ENCODE results near the gene ZG16.
"Not testable (repeated sequence)": the region's sequence is repeated elsewhere in the genome, so short reads cannot be mapped to it uniquely, and the experiment has no call there.

Gene ZG16

GRCh38 chr16:29784901-29785500 is 6.9 kb downstream of the ZG16 start:
- H3K27me3 ChIP-seq (ENCODE audit: low read depth), result no peaks in the 10 kb centered on the region
- H3K9me3 ChIP-seq, result no peaks in the 10 kb centered on the region
- in situ Hi-C loops (cut with MboI; ENCODE audit: low sequenced_read_pairs), result no loop called here
- H3K4me3 ChIP-seq, result no peak overlapping the region
- H3K36me3 ChIP-seq (replicated peaks), result no peaks in the 10 kb centered on the region
- DNase-seq (ENCODE audit: low spot score in 2 of 2), result no peak
- H3K4me1 ChIP-seq, result peaks cover 6% of the 10 kb centered on the region; the same call in 1 of the 2 replicates

- DNase-seq (ENCODE audit: low spot score in 2 of 2); H3K4me3 ChIP-seq; H3K27me3 ChIP-seq (ENCODE audit: low read depth); H3K36me3 ChIP-seq (replicated peaks); H3K9me3 ChIP-seq; in situ Hi-C loops (cut with MboI; ENCODE audit: low sequenced_read_pairs); H3K4me1 ChIP-seq: not testable (repeated sequence)
Observed at GRCh38 chr16:29787155-29787554, 9.1 kb downstream of the ZG16 start.

- in situ Hi-C loops (cut with MboI; ENCODE audit: low sequenced_read_pairs), result no loop called here
- no peak for DNase-seq (ENCODE audit: low spot score in 2 of 2)
- H3K36me3 ChIP-seq (replicated peaks), result peaks cover 21% of the 10 kb centered on the region
Observed at GRCh38 chr16:29789775-29790182, 11.7 kb downstream of the ZG16 start.

GRCh38 chr16:29790183-29790948 is 12.3 kb downstream of the ZG16 start, which contains the start of gene KIF22:
KIF22 (plus strand) TSS chr16:29790751; CDS start chr16:29790760, 9 bp downstream.
- Histone ChIP-seq H3K36me3 (replicated peaks) (peaks cover 27% of the 10 kb centered on the region), H3K4me1 (peaks cover 11% of the 10 kb centered on the region), H3K27me3 (ENCODE audit: low read depth) (no peaks in the 10 kb centered on the region), H3K4me3 (peak within 1 kb of the TSS; percentile 81), H3K9me3 (no peaks in the 10 kb centered on the region)
- peak; percentile 97 to 100 for DNase-seq (ENCODE audit: low spot score in 2 of 2)
- in situ Hi-C loops (cut with MboI; ENCODE audit: low sequenced_read_pairs), result no loop called here

More at GRCh38 chr16:29789775-29790182, 11.7 kb downstream of the ZG16 start:
- no peaks in the 10 kb centered on the region for H3K27me3 ChIP-seq (ENCODE audit: low read depth)
- no peaks in the 10 kb centered on the region for H3K9me3 ChIP-seq
- H3K4me1 ChIP-seq, result peaks cover 11% of the 10 kb centered on the region
- H3K4me3 ChIP-seq, result peak overlapping the region; percentile 81

GRCh38 chr16:29790949-29791844 is 13.1 kb downstream of the ZG16 start:
- H3K9me3 ChIP-seq, result no peaks in the 10 kb centered on the region
- H3K4me3 ChIP-seq, result peak overlapping the region; percentile 81
- peaks cover 28% of the 10 kb centered on the region for H3K36me3 ChIP-seq (replicated peaks)
- H3K27me3 ChIP-seq (ENCODE audit: low read depth), result no peaks in the 10 kb centered on the region
- H3K4me1 ChIP-seq, result peaks cover 11% of the 10 kb centered on the region
- in situ Hi-C loops (cut with MboI; ENCODE audit: low sequenced_read_pairs), result no loop called here
- peak in 1 of 2 experiments; percentile 12 for DNase-seq (ENCODE audit: low spot score in 2 of 2)

GRCh38 chr16:29791845-29792807 is 14.1 kb downstream of the ZG16 start:
- H3K36me3 ChIP-seq (replicated peaks), result peaks cover 35% of the 10 kb centered on the region
- peak overlapping the region; percentile 81 for H3K4me3 ChIP-seq
- in situ Hi-C loops (cut with MboI; ENCODE audit: low sequenced_read_pairs), result no loop called here
- DNase-seq (ENCODE audit: low spot score in 2 of 2), result peak in 1 of 2 experiments; percentile 28
- no peaks in the 10 kb centered on the region for H3K9me3 ChIP-seq
- peaks cover 11% of the 10 kb centered on the region for H3K4me1 ChIP-seq
- no peaks in the 10 kb centered on the region for H3K27me3 ChIP-seq (ENCODE audit: low read depth)

GRCh38 chr16:29793153-29793552 is 15.1 kb downstream of the ZG16 start:
- in situ Hi-C loops (cut with MboI; ENCODE audit: low sequenced_read_pairs); H3K4me3 ChIP-seq; H3K9me3 ChIP-seq; DNase-seq (ENCODE audit: low spot score in 2 of 2); H3K27me3 ChIP-seq (ENCODE audit: low read depth): not testable (repeated sequence)
- H3K36me3 ChIP-seq (replicated peaks), result peaks cover 45% of the 10 kb centered on the region
- peaks cover 11% of the 10 kb centered on the region for H3K4me1 ChIP-seq

GRCh38 chr16:29794231-29794710 is 16.2 kb downstream of the ZG16 start:
- in situ Hi-C loops (cut with MboI; ENCODE audit: low sequenced_read_pairs), result no loop called here

GRCh38 chr16:29802416-29802935 is 24.4 kb downstream of the ZG16 start:
- Histone ChIP-seq H3K36me3 (replicated peaks) (peaks cover 76% of the 10 kb centered on the region), H3K27me3 (ENCODE audit: low read depth) (no peaks in the 10 kb centered on the region), H3K4me1 (peaks cover 11% of the 10 kb centered on the region), H3K4me3 (no peak overlapping the region), H3K9me3 (no peaks in the 10 kb centered on the region)
- DNase-seq (ENCODE audit: low spot score in 2 of 2), result no peak
- in situ Hi-C loops (cut with MboI; ENCODE audit: low sequenced_read_pairs), result no loop called here

More at GRCh38 chr16:29794231-29794710, 16.2 kb downstream of the ZG16 start:
- Histone ChIP-seq H3K9me3 (no peaks in the 10 kb centered on the region), H3K4me3 (no peak overlapping the region), H3K36me3 (replicated peaks) (peaks cover 56% of the 10 kb centered on the region), H3K27me3 (ENCODE audit: low read depth) (no peaks in the 10 kb centered on the region), H3K4me1 (peaks cover 11% of the 10 kb centered on the region)
- DNase-seq (ENCODE audit: low spot score in 2 of 2), result no peak

- Histone ChIP-seq H3K9me3 (no peaks in the 10 kb centered on the region), H3K4me3 (no peak overlapping the region), H3K4me1 (peaks cover 11% of the 10 kb centered on the region), H3K36me3 (replicated peaks) (peaks cover 76% of the 10 kb centered on the region), H3K27me3 (ENCODE audit: low read depth) (no peaks in the 10 kb centered on the region)
- in situ Hi-C loops (cut with MboI; ENCODE audit: low sequenced_read_pairs), result no loop called here
- no peak for DNase-seq (ENCODE audit: low spot score in 2 of 2)
Observed at GRCh38 chr16:29804020-29804419, 26.0 kb downstream of the ZG16 start.

GRCh38 chr16:29804455-29805231 is 26.6 kb downstream of the ZG16 start:
- Histone ChIP-seq H3K27me3 (ENCODE audit: low read depth) (no peaks in the 10 kb centered on the region), H3K4me1 (peaks cover 14% of the 10 kb centered on the region)

More at GRCh38 chr16:29804455-29805231, 26.6 kb downstream of the ZG16 start:
- peak; percentile 19 to 53 for DNase-seq (ENCODE audit: low spot score in 2 of 2)
- no peaks in the 10 kb centered on the region for H3K9me3 ChIP-seq
- in situ Hi-C loops (cut with MboI; ENCODE audit: low sequenced_read_pairs), result no loop called here
- H3K4me3 ChIP-seq, result peak overlapping the region; percentile 47
- peaks cover 75% of the 10 kb centered on the region for H3K36me3 ChIP-seq (replicated peaks)

All from HAP-1 (cell line).